Panc1 (cell line): ENCODE data around the gene NOTCH1. TPM values are rescaled to one million over a fixed set of nuclear protein-coding genes. Genes with fewer than 3 reads are reported as not detected.

Source experiments
- ATAC-seq: fragments of 200-7000 bp; cut with Tn5 transposase; 2 replicates; pipeline ENCODE4 v1.9.1; 2020; ENCODE audit warnings: mild to moderate bottlenecking, moderate library complexity
- BruUV-seq: library from RNA; stranded (reverse); fragments of 400-500 nt; replicated peaks from 2 replicates; lab custom pipeline; 2021; lab: Mats Ljungman, UMichigan
- CTCF ChIA-PET: fragments of 300-600 bp; sonication (Branson Sonifier 250); formaldehyde crosslinking; loops from one replicate; lab custom pipeline; 2022; ENCODE audit warnings: antibody characterized with exemption; lab: Charles Lee
- POLR2A ChIA-PET: fragments of 300-600 bp; sonication (Branson Sonifier 250); formaldehyde crosslinking; loops from one replicate; lab custom pipeline; 2022; ENCODE audit warnings: antibody characterized with exemption; lab: Charles Lee
- DNase-seq: peaks from one replicate; pipeline ENCODE4 v3.0.0-alpha.2; 2010; ENCODE audit warnings: low read depth, low spot score
- H3K27ac ChIP-seq: 2 replicates; pipeline ENCODE4 v1.5.1; 2011; ENCODE audit warnings: mild to moderate bottlenecking, low read length, inconsistent platforms
- H3K27me3 ChIP-seq: fragments of 200-500 bp; sonication (Bioruptor generic); 2 replicates; pipeline ENCODE4 v1.6.0; 2014; ENCODE audit warnings: low read length, inconsistent platforms; ENCODE audit not compliant: control insufficient read depth, insufficient read depth
- H3K36me3 ChIP-seq: fragments of 200-500 bp; sonication (Bioruptor generic); 2 replicates; pipeline ENCODE4 v1.5.1; 2014; ENCODE audit warnings: inconsistent platforms, mild to moderate bottlenecking, low read length, moderate library complexity; ENCODE audit not compliant: control insufficient read depth, insufficient read depth
- H3K4me1 ChIP-seq: 2 replicates; pipeline ENCODE4 v1.5.1; 2011; ENCODE audit warnings: inconsistent platforms, mild to moderate bottlenecking, low read length, moderate library complexity; ENCODE audit not compliant: control insufficient read depth, insufficient read depth
- H3K4me3 ChIP-seq, 2 experiments: 2 replicates each; pipeline ENCODE4 v1.5.1; 2011 to 2012; ENCODE audit warnings: low read depth in 2 of 2, low read length in 2 of 2, mild to moderate bottlenecking in 2 of 2, inconsistent platforms in 1 of 2, moderate library complexity in 1 of 2
- H3K9me3 ChIP-seq: fragments of 200-500 bp; sonication (Bioruptor generic); 2 replicates; pipeline ENCODE4 v1.5.1; 2014; ENCODE audit warnings: low read depth, mild to moderate bottlenecking, inconsistent platforms, low read length, moderate library complexity; ENCODE audit not compliant: control insufficient read depth, insufficient read depth
- POLR2AphosphoS5 ChIP-seq: IDR thresholded peaks from 2 replicates; pipeline ENCODE4 v1.6.1; 2012; ENCODE audit warnings: mild to moderate bottlenecking, low read depth, low read length, moderate library complexity
- SIN3A ChIP-seq: IDR thresholded peaks from 2 replicates; pipeline ENCODE4 v1.6.1; 2012; ENCODE audit warnings: low read depth, mild to moderate bottlenecking, low read length, moderate library complexity, borderline replicate concordance; ENCODE audit not compliant: insufficient read depth
- TCF7L2 ChIP-seq: IDR thresholded peaks from 2 replicates; pipeline ENCODE4 v1.6.1; 2011; ENCODE audit warnings: mild to moderate bottlenecking, low read depth, low read length, inconsistent platforms
- in situ Hi-C: cut with HindIII; loops from 2 replicates; pipeline ENCODE4 v1.10.0; 2016; ENCODE audit warnings: low sequenced_read_pairs, low pct_unique_long_range_greater_than_20kb
- intact Hi-C: fragments of 100-400 bp; cut with micrococcal nuclease; formaldehyde crosslinking; loops from one replicate; pipeline ENCODE4 v1.10.0; 2022; ENCODE audit not compliant: unreplicated experiment
- total RNA-seq: library from RNA; stranded (reverse); gene quantifications from one replicate; pipeline ENCODE4 v1.2.1, GENCODE V29; 2021; ENCODE audit not compliant: unreplicated experiment
- TF ChIP-seq, protein P1 (sequence below), 2 experiments: IDR thresholded peaks; 2 replicates each; pipeline ENCODE4 v1.6.1; 2011 to 2012; ENCODE audit warnings: low read depth in 2 of 2, control low read depth in 1 of 2, low read length in 1 of 2, mild to moderate bottlenecking in 1 of 2, moderate library complexity in 1 of 2; ENCODE audit not compliant: insufficient read depth in 1 of 2
- TF ChIP-seq, protein P2 (sequence below): fragments of 450-650 bp; IDR thresholded peaks from 2 replicates; pipeline ENCODE4 v1.5.1; 2017; ENCODE audit warnings: mild to moderate bottlenecking

The NOTCH1 gene
- total RNA-seq, 1 experiment from 2014 or later: 13.4 TPM

DNA sequence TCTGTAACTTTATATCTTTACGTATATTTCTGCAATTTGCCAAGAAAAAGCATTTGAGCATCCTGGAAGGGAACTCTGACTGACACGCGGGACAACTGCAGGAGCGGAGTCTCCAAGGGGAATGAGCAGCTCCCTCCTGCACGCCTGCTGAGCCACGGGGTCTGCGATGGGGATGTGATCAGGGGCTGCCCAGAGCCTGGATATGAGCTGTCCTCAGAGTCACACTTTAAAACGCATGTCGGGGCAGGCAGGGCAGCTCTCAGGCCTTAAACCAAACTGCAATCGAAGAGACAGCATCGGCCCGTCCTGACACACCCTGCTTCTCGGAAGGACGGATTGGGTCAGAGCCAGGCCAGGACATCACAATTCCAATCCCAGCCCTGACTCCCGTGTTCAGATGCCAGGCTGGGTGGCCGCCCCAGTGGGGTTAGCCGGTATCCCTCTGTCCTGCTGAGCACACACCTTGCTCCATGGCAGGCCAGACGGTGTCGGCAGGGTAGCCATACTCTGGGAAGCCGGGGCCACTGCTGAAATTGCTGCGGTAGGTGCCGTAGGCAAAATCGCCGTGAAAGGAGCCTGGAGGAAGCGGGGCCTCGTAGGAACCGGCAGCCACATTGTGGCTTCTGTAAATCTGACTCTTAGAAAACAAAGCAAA lies 80.2 kb downstream of the NOTCH1 start:
- Histone ChIP-seq H3K27me3 (no peaks in the 10 kb centered on the region), H3K4me1 (no peaks in the 10 kb centered on the region), H3K4me3 (no peak overlapping the region), H3K9me3 (no peaks in the 10 kb centered on the region), H3K27ac (no peak overlapping the region), H3K36me3 (peaks cover 16% of the 10 kb centered on the region)
- TF ChIP-seq, protein P1, sequence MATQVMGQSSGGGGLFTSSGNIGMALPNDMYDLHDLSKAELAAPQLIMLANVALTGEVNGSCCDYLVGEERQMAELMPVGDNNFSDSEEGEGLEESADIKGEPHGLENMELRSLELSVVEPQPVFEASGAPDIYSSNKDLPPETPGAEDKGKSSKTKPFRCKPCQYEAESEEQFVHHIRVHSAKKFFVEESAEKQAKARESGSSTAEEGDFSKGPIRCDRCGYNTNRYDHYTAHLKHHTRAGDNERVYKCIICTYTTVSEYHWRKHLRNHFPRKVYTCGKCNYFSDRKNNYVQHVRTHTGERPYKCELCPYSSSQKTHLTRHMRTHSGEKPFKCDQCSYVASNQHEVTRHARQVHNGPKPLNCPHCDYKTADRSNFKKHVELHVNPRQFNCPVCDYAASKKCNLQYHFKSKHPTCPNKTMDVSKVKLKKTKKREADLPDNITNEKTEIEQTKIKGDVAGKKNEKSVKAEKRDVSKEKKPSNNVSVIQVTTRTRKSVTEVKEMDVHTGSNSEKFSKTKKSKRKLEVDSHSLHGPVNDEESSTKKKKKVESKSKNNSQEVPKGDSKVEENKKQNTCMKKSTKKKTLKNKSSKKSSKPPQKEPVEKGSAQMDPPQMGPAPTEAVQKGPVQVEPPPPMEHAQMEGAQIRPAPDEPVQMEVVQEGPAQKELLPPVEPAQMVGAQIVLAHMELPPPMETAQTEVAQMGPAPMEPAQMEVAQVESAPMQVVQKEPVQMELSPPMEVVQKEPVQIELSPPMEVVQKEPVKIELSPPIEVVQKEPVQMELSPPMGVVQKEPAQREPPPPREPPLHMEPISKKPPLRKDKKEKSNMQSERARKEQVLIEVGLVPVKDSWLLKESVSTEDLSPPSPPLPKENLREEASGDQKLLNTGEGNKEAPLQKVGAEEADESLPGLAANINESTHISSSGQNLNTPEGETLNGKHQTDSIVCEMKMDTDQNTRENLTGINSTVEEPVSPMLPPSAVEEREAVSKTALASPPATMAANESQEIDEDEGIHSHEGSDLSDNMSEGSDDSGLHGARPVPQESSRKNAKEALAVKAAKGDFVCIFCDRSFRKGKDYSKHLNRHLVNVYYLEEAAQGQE (IDR thresholded peaks at IDR 0.05; ENCODE audit: insufficient read depth in 1 of 2, low read depth in 2 of 2, low read length in 1 of 2): no peak
- TF ChIP-seq POLR2AphosphoS5: no peak
- no peak for TF ChIP-seq SIN3A
- TF ChIP-seq TCF7L2: no peak
- TF ChIP-seq, protein P2, sequence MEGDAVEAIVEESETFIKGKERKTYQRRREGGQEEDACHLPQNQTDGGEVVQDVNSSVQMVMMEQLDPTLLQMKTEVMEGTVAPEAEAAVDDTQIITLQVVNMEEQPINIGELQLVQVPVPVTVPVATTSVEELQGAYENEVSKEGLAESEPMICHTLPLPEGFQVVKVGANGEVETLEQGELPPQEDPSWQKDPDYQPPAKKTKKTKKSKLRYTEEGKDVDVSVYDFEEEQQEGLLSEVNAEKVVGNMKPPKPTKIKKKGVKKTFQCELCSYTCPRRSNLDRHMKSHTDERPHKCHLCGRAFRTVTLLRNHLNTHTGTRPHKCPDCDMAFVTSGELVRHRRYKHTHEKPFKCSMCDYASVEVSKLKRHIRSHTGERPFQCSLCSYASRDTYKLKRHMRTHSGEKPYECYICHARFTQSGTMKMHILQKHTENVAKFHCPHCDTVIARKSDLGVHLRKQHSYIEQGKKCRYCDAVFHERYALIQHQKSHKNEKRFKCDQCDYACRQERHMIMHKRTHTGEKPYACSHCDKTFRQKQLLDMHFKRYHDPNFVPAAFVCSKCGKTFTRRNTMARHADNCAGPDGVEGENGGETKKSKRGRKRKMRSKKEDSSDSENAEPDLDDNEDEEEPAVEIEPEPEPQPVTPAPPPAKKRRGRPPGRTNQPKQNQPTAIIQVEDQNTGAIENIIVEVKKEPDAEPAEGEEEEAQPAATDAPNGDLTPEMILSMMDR: no peak
- in situ Hi-C loops: no loop called here
- ChIA-PET POLR2A (no interaction called here), CTCF (no interaction called here)
- intact Hi-C loops: no loop called here
- ATAC-seq (no peak), DNase-seq (no peak)
- BruUV-seq: no TSS peak

DNA sequence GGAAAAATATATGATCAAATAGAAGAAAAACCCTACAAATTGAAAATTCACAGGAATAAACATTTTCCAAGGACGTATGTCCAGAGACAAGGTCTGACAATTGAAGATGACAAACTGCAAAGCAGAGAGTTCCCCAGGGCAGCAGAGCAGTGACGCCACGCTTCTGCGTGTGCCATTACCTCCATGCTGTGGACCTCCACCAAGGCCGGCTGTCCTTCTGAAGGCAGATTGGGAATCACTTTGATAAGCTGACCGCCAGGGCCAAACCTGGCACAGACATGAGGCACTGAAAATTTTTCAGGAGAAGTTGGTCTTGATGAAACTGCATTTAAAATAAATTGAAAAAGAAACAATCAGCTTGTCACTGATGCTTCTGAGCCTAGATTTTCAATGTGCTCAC lies 81.6 kb downstream of the NOTCH1 start:
- Histone ChIP-seq H3K9me3 (no peaks in the 10 kb centered on the region), H3K36me3 (peaks cover 17% of the 10 kb centered on the region), H3K4me3 (no peak overlapping the region), H3K4me1 (no peaks in the 10 kb centered on the region), H3K27me3 (no peaks in the 10 kb centered on the region), H3K27ac (no peak overlapping the region)
- intact Hi-C loops: no loop called here
- ChIA-PET CTCF (no interaction called here), POLR2A (no interaction called here)
- TF ChIP-seq, protein P2: no peak
- TF ChIP-seq SIN3A (no peak), POLR2AphosphoS5 (no peak), TCF7L2 (no peak)
- TF ChIP-seq, protein P1 (IDR thresholded peaks at IDR 0.05; ENCODE audit: insufficient read depth in 1 of 2, low read depth in 2 of 2, low read length in 1 of 2): no peak
- no peak for DNase-seq
- no TSS peak for BruUV-seq
- in situ Hi-C loops: no loop called here
- ATAC-seq: no peak
